ENCODE data around the gene MBTPS1. TPM values are rescaled to one million over a fixed set of nuclear protein-coding genes. Genes with fewer than 3 reads are reported as not detected.

MBTPS1 gene
- total RNA-seq, 1 experiment from 2014 or later, result 77.9 TPM

GRCh38 chr16:84004442-84004841 is 112.3 kb downstream of the MBTPS1 start:
- DNase-seq (ENCODE audit: low spot score), result no peak

Other genes with a start within 250 kb of the MBTPS1 start
- gene MLYCD, start 217.8 kb downstream of the MBTPS1 start, total RNA-seq (2014; rRNA removed; shearing (Covaris generic)), result 1.4 and 1.7 TPM in 2 replicates
- gene OSGIN1, start 163.7 kb downstream of the MBTPS1 start, total RNA-seq (2014; rRNA removed; shearing (Covaris generic)), result 26.1 and 27.3 TPM in 2 replicates
- 0.37 and 0.52 TPM in 2 replicates for gene NECAB2, start 148.7 kb downstream of the MBTPS1 start, total RNA-seq (2014; rRNA removed; shearing (Covaris generic))
- not detected in 2 replicates for gene SLC38A8, start 74.1 kb downstream of the MBTPS1 start, total RNA-seq (2014; rRNA removed; shearing (Covaris generic))
- 39.7 and 44.7 TPM in 2 replicates for gene HSDL1, start 28.2 kb upstream of the MBTPS1 start, total RNA-seq (2014; rRNA removed; shearing (Covaris generic))
- gene DNAAF1, start 28.4 kb upstream of the MBTPS1 start, total RNA-seq (2014; rRNA removed; shearing (Covaris generic)), result 0.29 TPM in 1 of 2 replicates, not detected in the other
- 8.1 and 18.4 TPM in 2 replicates for gene TAF1C, start 70.1 kb upstream of the MBTPS1 start, total RNA-seq (2014; rRNA removed; shearing (Covaris generic))
- not detected in 2 replicates for gene ADAD2, start 74.2 kb upstream of the MBTPS1 start, total RNA-seq (2014; rRNA removed; shearing (Covaris generic))
- gene KCNG4, start 123.1 kb upstream of the MBTPS1 start, total RNA-seq (2014; rRNA removed; shearing (Covaris generic)), result not detected in 2 replicates
- gene WFDC1, start 177.9 kb upstream of the MBTPS1 start, total RNA-seq (2014; rRNA removed; shearing (Covaris generic)), result not detected in 2 replicates

All from H4 (cell line).